Right lobe of liver (tissue), 4 donors: ENCODE results near the gene CYP26A1.

ENCODE experiments used
- CTCF ChIP-seq, 4 donors: fragments of 200-600 bp in 3 of 4; fragments of 450-650 bp in 1 of 4; IDR thresholded peaks; one replicate each; pipeline versions ENCODE4 v1.5.1 to v1.8.0; 2016 to 2022; ENCODE audit warnings: antibody characterized with exemption in 4 of 4, mild to moderate bottlenecking in 2 of 4
- POLR2A ChIP-seq: fragments of 450-650 bp; IDR thresholded peaks from one replicate; pipeline ENCODE4 v1.6.1; 2017; ENCODE audit warnings: antibody characterized with exemption, mild to moderate bottlenecking
- donor health status: DM: no; HTN: no; CAD: no.
- donor health status: DM: no; HTN: no; CAD: no.
- donor health status: DM: no; HTN: yes; CAD: no.

DNA sequence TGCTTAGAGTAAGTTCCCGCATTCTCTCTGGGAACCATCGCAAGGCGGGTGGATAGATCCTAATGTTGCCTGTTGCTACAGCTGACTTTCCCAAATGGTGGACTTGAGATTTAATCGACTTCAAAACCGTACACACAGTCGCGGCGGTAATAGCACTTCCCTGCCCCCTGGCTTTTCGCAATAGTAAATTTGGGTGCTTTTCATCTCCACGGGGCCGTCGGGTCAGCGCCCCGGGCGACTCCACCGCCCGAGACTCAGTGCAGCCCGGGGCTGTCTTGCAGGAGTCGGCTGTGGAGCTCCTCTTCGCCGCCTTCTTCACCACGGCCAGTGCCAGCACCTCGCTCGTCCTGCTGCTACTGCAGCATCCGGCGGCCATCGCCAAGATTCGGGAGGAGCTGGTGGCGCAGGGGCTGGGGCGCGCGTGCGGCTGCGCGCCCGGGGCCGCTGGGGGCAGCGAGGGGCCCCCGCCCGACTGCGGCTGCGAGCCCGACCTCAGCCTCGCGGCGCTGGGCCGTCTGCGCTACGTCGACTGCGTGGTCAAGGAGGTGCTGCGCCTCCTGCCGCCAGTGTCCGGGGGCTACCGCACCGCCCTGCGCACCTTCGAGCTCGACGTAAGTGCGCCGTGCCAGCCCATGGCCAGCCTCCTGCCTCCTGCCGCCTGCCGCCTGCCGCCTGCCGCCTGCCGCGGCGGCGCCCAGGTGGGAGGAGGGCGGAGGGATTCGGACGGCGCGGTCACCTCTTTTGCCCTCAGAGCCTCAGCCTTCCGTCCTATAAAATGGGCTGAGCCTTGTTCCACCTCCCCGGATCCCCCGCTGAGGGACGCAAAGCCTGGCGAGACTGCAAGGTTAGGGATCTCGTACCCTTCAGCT lies 7.8 kb upstream of the CYP26A1 start:
- no peak for TF ChIP-seq CTCF (IDR thresholded peaks at IDR 0.05)
- no peak for TF ChIP-seq POLR2A
